Stimulated activated effector memory CD8-positive, alpha-beta T cell treated with anti-CD3 and anti-CD28 coated beads, Interleukin-12 subunit alpha, Interleukin-12 subunit beta, amount 100 ng/mL, for 72 hours (primary cell): Measurements from ENCODE around the gene ZNF556.
"Not testable (repeated sequence)": the region's sequence is repeated elsewhere in the genome, so short reads cannot be mapped to it uniquely, and the experiment has no call there.

Experiments used
- ATAC-seq: fragments of 150-1000 bp; cut with Tn5 transposase; 2 replicates; pipeline ENCODE4 v1.10.0; 2021
- DNase-seq, 2 donors: peaks; one replicate each; pipeline ENCODE4 v3.0.0; 2021 to 2022; ENCODE audit warnings: low spot score in 2 of 2
- H3K27ac Mint-ChIP-seq: one replicate; pipeline ENCODE4 v1.8.0; 2022; ENCODE audit warnings: mild to moderate bottlenecking, mixed read lengths
- H3K36me3 Mint-ChIP-seq: one replicate; pipeline ENCODE4 v1.8.0; 2022; ENCODE audit warnings: mild to moderate bottlenecking, mixed read lengths
- H3K4me1 Mint-ChIP-seq: one replicate; pipeline ENCODE4 v1.8.0; 2022; ENCODE audit warnings: mixed read lengths
- H3K4me3 Mint-ChIP-seq: one replicate; pipeline ENCODE4 v1.8.0; 2022; ENCODE audit warnings: mild to moderate bottlenecking, mixed read lengths
- H3K9me3 Mint-ChIP-seq: one replicate; pipeline ENCODE4 v1.8.0; 2022; ENCODE audit warnings: mixed read lengths

ZNF556 gene

DNA sequence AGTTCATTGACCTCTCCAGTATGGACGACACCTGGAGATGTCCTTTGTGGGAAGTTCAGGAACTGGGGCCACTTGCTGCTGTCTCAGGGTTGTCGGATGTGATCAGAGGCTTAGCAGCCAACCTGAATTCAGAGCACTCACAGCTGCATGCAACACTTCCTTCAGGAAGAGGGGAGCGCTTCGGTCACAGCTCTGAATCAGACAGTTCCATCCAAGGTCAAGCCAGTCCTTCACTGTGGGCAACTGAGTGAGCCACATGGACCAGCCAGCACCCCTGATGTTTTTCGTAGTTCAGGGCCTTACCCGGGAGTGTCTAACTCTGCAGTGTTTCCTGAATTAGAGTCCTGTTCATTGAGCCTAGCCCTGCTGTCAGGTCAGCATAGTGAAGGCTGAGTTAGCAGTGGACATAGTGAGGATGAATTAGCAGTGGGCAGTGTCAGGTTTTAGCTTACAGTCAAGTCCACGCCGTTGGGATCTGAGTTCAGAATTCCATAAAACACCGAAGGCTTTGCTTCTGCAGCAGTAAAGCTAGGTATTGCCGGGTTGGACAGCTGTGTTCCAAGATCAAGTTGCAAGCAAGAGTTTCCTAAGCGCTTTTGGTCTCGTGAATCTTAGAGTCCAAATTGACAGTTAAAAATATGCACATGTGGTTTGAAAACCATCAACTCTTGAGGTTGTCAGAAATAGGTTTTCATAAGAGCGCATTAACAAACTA is 20.8 kb upstream of the ZNF556 start:
- Mint-ChIP-seq H3K9me3 (peaks cover 6% of the 10 kb centered on the region), H3K4me3 (no peak overlapping the region), H3K27ac (no peak overlapping the region), H3K4me1 (peaks cover 17% of the 10 kb centered on the region), H3K36me3 (peaks cover 16% of the 10 kb centered on the region)
- DNase-seq, result no peak
- ATAC-seq, result no peak

DNA sequence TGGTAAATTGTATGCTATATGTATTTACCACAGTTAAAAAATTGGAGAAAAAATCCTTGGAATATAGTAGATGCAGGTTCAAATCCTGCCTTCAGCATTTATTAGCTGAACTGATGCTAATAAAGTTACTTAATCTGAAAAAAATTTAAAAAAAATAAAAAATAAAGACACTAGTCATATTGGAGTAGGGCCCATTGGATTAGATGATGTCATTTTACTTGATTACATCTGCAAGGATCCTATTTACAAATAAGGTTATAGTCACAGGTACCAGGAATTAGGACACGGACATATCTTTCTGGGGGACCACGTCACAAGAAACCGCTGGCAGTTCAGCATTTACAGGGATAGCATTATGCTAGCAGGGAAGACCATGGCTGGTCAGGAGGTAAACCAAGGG is 19.6 kb upstream of the ZNF556 start:
- peaks cover 12% of the 10 kb centered on the region for H3K4me1 Mint-ChIP-seq
- no peak overlapping the region for H3K27ac Mint-ChIP-seq
- peaks cover 26% of the 10 kb centered on the region for H3K36me3 Mint-ChIP-seq
- no peak for ATAC-seq
- peaks cover 6% of the 10 kb centered on the region for H3K9me3 Mint-ChIP-seq
- H3K4me3 Mint-ChIP-seq, result no peak overlapping the region
- no peak for DNase-seq

GRCh38 chr19:2848616-2849015 is 18.5 kb upstream of the ZNF556 start:
- H3K27ac Mint-ChIP-seq, result no peak overlapping the region
- H3K36me3 Mint-ChIP-seq, result peaks cover 31% of the 10 kb centered on the region
- ATAC-seq, result no peak
- H3K4me1 Mint-ChIP-seq, result peaks cover 11% of the 10 kb centered on the region
- no peak overlapping the region for H3K4me3 Mint-ChIP-seq
- peaks cover 15% of the 10 kb centered on the region for H3K9me3 Mint-ChIP-seq
- DNase-seq, result no peak

DNA sequence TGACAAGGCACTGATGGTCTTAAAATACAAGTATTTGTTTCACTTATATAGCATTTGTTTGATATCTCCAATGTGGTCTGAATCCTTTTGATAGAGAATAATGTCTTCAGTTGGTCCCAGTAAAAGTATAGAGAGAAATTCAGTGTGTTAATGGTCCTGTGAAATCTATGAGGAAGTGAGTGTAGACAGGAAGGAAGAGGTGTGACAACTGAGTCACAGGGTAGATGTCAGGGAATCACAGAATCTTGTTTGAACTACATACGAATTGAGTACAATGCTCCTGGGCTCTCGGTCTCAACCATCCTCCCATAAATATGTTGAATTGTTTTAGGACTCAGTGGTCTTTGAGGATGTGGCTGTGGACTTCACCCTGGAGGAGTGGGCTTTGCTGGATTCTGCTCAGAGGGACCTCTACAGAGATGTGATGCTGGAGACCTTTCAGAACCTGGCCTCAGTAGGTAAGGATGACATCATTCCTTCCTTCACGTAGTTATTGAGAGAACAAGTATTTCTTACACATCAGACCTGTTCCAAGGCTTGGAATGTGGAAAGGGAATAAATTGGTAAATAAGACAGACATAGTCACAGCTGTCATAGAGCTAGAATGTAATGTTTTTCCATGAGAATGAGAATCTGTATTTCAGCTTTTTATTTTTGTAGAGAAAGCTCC is 16.7 kb upstream of the ZNF556 start:
- Mint-ChIP-seq H3K4me1 (peaks cover 11% of the 10 kb centered on the region), H3K4me3 (no peak overlapping the region), H3K9me3 (peaks cover 17% of the 10 kb centered on the region), H3K36me3 (peaks cover 31% of the 10 kb centered on the region), H3K27ac (peak overlapping the region; percentile 23)
- DNase-seq (no peak), ATAC-seq (peak; percentile 44)

DNA sequence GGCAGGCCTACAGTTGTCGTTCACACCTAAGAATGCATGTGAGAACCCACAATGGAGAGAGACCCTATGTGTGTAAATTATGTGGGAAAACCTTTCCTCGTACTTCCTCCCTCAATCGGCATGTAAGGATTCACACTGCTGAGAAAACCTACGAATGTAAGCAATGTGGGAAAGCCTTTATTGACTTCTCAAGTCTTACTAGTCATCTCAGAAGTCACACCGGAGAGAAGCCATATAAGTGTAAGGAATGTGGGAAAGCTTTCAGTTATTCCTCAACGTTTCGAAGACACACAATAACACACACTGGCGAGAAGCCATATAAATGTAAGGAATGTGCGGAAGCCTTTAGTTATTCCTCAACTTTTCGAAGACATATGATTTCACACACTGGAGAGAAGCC is 14.5 kb upstream of the ZNF556 start:
- Mint-ChIP-seq H3K9me3 (peaks cover 21% of the 10 kb centered on the region), H3K4me3 (no peak overlapping the region), H3K4me1 (peaks cover 22% of the 10 kb centered on the region), H3K27ac (no peak overlapping the region), H3K36me3 (peaks cover 31% of the 10 kb centered on the region)
- no peak for DNase-seq
- no peak for ATAC-seq

DNA sequence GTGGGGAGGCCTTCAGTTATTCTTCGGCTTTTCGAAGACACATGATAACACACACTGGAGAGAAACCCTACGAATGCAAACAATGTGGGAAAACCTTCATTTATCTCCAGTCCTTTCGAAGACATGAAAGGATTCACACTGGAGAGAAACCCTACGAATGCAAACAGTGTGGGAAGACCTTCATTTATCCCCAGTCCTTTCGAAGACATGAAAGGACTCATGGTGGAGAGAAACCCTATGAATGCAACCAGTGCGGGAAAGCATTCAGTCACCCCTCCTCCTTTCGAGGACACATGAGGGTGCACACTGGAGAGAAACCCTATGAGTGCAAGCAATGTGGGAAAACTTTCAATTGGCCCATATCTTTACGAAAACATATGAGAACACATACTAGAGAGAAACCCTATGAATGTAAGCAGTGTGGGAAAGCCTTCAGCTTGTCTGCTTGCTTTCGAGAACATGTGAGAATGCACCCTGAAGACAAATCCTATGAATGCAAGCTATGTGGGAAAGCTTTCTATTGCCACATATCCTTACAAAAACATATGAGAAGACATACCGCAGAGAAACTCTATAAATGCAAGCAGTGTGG is 14.0 kb upstream of the ZNF556 start:
- H3K4me1 Mint-ChIP-seq, result peaks cover 22% of the 10 kb centered on the region
- no peak overlapping the region for H3K27ac Mint-ChIP-seq
- no peak overlapping the region for H3K4me3 Mint-ChIP-seq
- peaks cover 31% of the 10 kb centered on the region for H3K36me3 Mint-ChIP-seq
- ATAC-seq (no peak), DNase-seq (no peak)
- peaks cover 21% of the 10 kb centered on the region for H3K9me3 Mint-ChIP-seq

DNA sequence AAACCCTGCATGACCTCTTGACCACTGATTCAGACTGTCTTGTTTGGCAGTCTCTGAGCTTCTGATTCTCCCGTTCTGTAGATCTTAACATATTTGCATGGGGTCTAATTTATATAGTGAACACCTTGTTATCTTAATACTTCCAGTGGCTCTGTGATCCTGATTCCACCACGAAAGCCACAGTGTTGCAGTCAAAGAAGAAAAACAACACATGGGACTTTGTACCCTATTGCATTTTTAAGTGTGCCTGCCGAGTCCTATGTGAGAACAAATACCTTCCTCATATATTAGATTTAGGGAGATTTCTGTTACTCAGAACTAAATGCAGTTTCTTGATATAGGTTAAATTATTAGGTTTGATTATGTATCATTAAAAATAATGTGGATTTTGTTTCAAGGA is 12.3 kb upstream of the ZNF556 start:
- peaks cover 21% of the 10 kb centered on the region for H3K9me3 Mint-ChIP-seq
- H3K27ac Mint-ChIP-seq, result no peak overlapping the region
- H3K36me3 Mint-ChIP-seq, result peaks cover 31% of the 10 kb centered on the region
- no peak for DNase-seq
- no peak for ATAC-seq
- peaks cover 21% of the 10 kb centered on the region for H3K4me1 Mint-ChIP-seq
- no peak overlapping the region for H3K4me3 Mint-ChIP-seq

- Mint-ChIP-seq H3K4me1 (peaks cover 11% of the 10 kb centered on the region), H3K27ac (peak overlapping the region; percentile 57), H3K4me3 (no peak overlapping the region), H3K9me3 (peaks cover 15% of the 10 kb centered on the region), H3K36me3 (peaks cover 14% of the 10 kb centered on the region)
- DNase-seq (no peak), ATAC-seq (no peak)
Observed at GRCh38 chr19:2856457-2857050, 10.6 kb upstream of the ZNF556 start.

GRCh38 chr19:2858864-2859263 is 8.3 kb upstream of the ZNF556 start:
- Mint-ChIP-seq H3K4me3 (no peak overlapping the region), H3K36me3 (no peaks in the 10 kb centered on the region), H3K4me1 (peaks cover 11% of the 10 kb centered on the region), H3K9me3 (peaks cover 4% of the 10 kb centered on the region), H3K27ac (no peak overlapping the region)
- no peak for ATAC-seq
- no peak for DNase-seq

GRCh38 chr19:2863816-2864215 is 3.3 kb upstream of the ZNF556 start:
- no peaks in the 10 kb centered on the region for H3K9me3 Mint-ChIP-seq
- H3K27ac Mint-ChIP-seq, result no peak overlapping the region
- DNase-seq, result no peak
- no peak for ATAC-seq
- H3K4me1 Mint-ChIP-seq, result no peaks in the 10 kb centered on the region
- H3K4me3 Mint-ChIP-seq, result no peak overlapping the region
- no peaks in the 10 kb centered on the region for H3K36me3 Mint-ChIP-seq

GRCh38 chr19:2865334-2866100 is 1.6 kb upstream of the ZNF556 start:
- ATAC-seq (no peak), DNase-seq (no peak)
- Mint-ChIP-seq H3K4me3 (no peak overlapping the region), H3K9me3 (no peaks in the 10 kb centered on the region), H3K36me3 (no peaks in the 10 kb centered on the region), H3K4me1 (no peaks in the 10 kb centered on the region), H3K27ac (no peak overlapping the region)

DNA sequence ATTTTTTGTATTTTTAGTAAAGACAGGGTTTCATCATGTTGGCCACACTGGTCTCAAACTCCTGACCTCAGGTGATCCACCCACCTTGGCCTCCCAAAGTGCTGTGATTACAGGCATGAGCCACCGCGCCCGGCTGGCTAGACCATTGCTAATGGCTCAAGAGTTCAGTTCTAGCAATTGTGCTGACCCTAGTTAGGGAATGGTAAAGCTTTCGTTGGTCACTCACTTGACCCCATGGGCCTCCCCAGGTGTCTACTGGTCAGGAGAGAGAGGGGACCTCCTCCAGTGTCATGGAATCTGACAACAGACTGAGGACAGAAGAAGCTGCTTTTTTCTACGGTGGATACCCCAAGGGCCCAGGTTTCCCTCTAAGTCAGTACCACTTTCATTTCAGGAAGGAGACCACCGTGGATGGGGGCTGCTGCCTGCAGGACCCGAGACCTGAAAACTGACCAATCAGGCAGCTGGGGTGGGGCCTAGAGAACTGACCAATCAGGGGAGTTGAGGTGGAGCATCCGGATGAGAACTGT is 575 bp upstream of the ZNF556 start:
- no peak overlapping the region for H3K4me3 Mint-ChIP-seq
- H3K36me3 Mint-ChIP-seq, result no peaks in the 10 kb centered on the region
- DNase-seq (no peak), ATAC-seq (no peak)
- peaks cover 2% of the 10 kb centered on the region for H3K4me1 Mint-ChIP-seq
- no peak overlapping the region for H3K27ac Mint-ChIP-seq
- no peaks in the 10 kb centered on the region for H3K9me3 Mint-ChIP-seq

DNA sequence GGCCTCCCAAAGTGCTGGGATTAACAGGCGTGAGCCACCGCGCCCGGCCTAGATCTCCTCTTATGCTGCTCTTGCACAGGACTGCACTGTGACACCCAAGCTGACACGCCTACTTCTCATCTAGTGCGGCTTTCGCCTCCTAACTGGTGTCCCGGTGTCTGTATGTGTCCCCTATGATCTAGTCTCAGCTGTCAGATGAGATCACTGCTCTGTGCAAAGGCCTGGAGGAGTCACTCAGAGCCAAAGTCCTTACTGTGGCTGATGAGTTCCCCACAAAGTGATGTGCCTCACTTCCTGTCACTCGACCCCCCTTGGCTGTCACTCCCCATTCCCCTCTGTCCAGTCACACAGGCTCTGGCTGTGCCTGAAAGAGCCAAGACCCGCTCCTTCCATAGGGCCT is 2.5 kb downstream of the ZNF556 start:
- Mint-ChIP-seq H3K4me3 (no peak overlapping the region), H3K36me3 (no peaks in the 10 kb centered on the region), H3K4me1 (peaks cover 6% of the 10 kb centered on the region), H3K9me3 (no peaks in the 10 kb centered on the region), H3K27ac (no peak overlapping the region)
- ATAC-seq, result peak; percentile 31
- no peak for DNase-seq

DNA sequence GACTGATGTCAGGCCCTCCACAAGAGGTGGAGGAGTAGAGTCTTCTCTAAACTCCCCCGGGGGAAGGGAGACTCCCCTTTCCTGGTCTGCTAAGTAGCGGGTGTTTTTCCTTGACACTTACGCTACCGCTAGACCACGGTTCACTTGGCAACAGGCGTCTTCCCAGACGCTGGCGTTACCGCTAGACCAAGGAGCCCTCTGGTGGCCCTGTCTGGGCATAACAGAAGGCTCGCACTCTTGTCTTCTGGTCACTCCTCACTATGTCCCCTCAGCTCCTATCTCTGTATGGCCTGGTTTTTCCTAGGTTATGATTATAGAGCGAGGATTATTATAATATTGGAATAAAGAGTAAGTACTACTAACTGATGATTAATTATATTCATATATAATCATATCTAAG is 5.0 kb downstream of the ZNF556 start:
- not testable (repeated sequence) for H3K4me1 Mint-ChIP-seq, H3K36me3 Mint-ChIP-seq, H3K27ac Mint-ChIP-seq, H3K9me3 Mint-ChIP-seq, ATAC-seq, H3K4me3 Mint-ChIP-seq
- peak in 1 of 2 donors; percentile 53 for DNase-seq
